HepG2 (cell line): ENCODE measurements around the gene GPS1. TPM values are rescaled to one million over a fixed set of nuclear protein-coding genes. Genes with fewer than 3 reads are reported as not detected.

Experiments used
- ASH2L ChIP-seq: fragments of 300-600, 200-600 bp; sonication (generic); IDR thresholded peaks from 2 replicates; pipeline ENCODE4 v1.7.0; 2017; ENCODE audit warnings: low read depth, mild to moderate bottlenecking, moderate library complexity, mixed read lengths, low read length; ENCODE audit not compliant: insufficient read length
- ATF7 ChIP-seq, 2 experiments: fragments of 450-650 bp in 1 of 2; sonication (generic) in 1 of 2; formaldehyde crosslinking in 1 of 2; IDR thresholded peaks; 2 replicates each; pipeline versions ENCODE4 v1.4.0 to v1.6.1; 2016 to 2020; ENCODE audit warnings: antibody characterized with exemption in 1 of 2, mild to moderate bottlenecking in 1 of 2, missing genetic modification reagents in 1 of 2
- E2F1 ChIP-seq: sonication (generic); formaldehyde crosslinking; IDR thresholded peaks from 2 replicates; pipeline ENCODE4 v1.5.0; 2020; ENCODE audit warnings: missing genetic modification reagents
- GATAD2A ChIP-seq: IDR thresholded peaks from 2 replicates; pipeline ENCODE4 v1.6.1; 2016
- HOXA7 ChIP-seq: sonication (generic); formaldehyde crosslinking; IDR thresholded peaks from 2 replicates; pipeline ENCODE4 v1.8.1; 2022; ENCODE audit warnings: mild to moderate bottlenecking, missing genetic modification reagents, moderate library complexity
- KLF13 ChIP-seq: sonication (generic); formaldehyde crosslinking; IDR thresholded peaks from 2 replicates; pipeline ENCODE4 v1.4.0; 2020; ENCODE audit warnings: mild to moderate bottlenecking, missing genetic modification reagents
- MXD4 ChIP-seq: IDR thresholded peaks from 2 replicates; pipeline ENCODE4 v1.6.1; 2016; ENCODE audit warnings: mild to moderate bottlenecking, missing biosample characterization, missing genetic modification reagents
- PPARG ChIP-seq: conservative IDR thresholded peaks from 2 replicates; pipeline ENCODE4 v1.6.1; 2016; ENCODE audit warnings: missing biosample characterization, missing genetic modification reagents
- RARG ChIP-seq: sonication (generic); formaldehyde crosslinking; IDR thresholded peaks from 2 replicates; pipeline ENCODE4 v1.4.0; 2020; ENCODE audit warnings: low read depth, mild to moderate bottlenecking, missing genetic modification reagents
- SIN3A ChIP-seq: IDR thresholded peaks from 2 replicates; pipeline ENCODE4 v1.6.1; 2011; ENCODE audit warnings: low read depth, mild to moderate bottlenecking, control low read depth, low read length, borderline replicate concordance
- XRCC5 ChIP-seq: fragments of 200-400 bp; formaldehyde crosslinking; optimal IDR thresholded peaks from 2 replicates; pipeline ENCODE3; 2017; ENCODE audit warnings: mild to moderate bottlenecking, low read length
- ZFX ChIP-seq: sonication (generic); formaldehyde crosslinking; IDR thresholded peaks from 2 replicates; pipeline ENCODE4 v1.4.0; 2020; ENCODE audit warnings: mild to moderate bottlenecking, low read depth, missing genetic modification reagents, moderate library complexity
- ZNF136 ChIP-seq: sonication (generic); formaldehyde crosslinking; IDR thresholded peaks from 2 replicates; pipeline ENCODE4 v1.8.1; 2022; ENCODE audit warnings: low read depth, mild to moderate bottlenecking, moderate library complexity, missing genetic modification reagents
- ZNF224 ChIP-seq: sonication (generic); formaldehyde crosslinking; IDR thresholded peaks from 2 replicates; pipeline ENCODE4 v1.5.0; 2020; ENCODE audit warnings: mild to moderate bottlenecking, missing genetic modification reagents
- ZNF317 ChIP-seq: sonication (generic); formaldehyde crosslinking; IDR thresholded peaks from 2 replicates; pipeline ENCODE4 v1.5.0; 2020; ENCODE audit warnings: mild to moderate bottlenecking, missing genetic modification reagents
- ZNF326 ChIP-seq: sonication (generic); formaldehyde crosslinking; IDR thresholded peaks from 2 replicates; pipeline ENCODE4 v1.4.0; 2020; ENCODE audit warnings: missing genetic modification reagents, borderline replicate concordance
- ZNF383 ChIP-seq: sonication (generic); formaldehyde crosslinking; IDR thresholded peaks from 2 replicates; pipeline ENCODE4 v1.4.0; 2020; ENCODE audit warnings: missing genetic modification reagents, mild to moderate bottlenecking, borderline replicate concordance
- ZNF782 ChIP-seq: sonication (generic); formaldehyde crosslinking; IDR thresholded peaks from 2 replicates; pipeline ENCODE4 v1.4.0; 2020; ENCODE audit warnings: missing genetic modification reagents, mild to moderate bottlenecking, borderline replicate concordance
- polyA plus RNA-seq, 8 experiments: library from polyadenylated mRNA; depleted of rRNA in 3 of 8; stranded (reverse) in 7 of 8; unstranded in 1 of 8; fragments of >200 nt; fragmentation: Illumina TruSeq in 4 of 8; extraction: Trizol in 4 of 8; gene quantifications; 2 replicates each; pipeline versions ENCODE4 v1.2.1 to v1.2.3, GENCODE V29; 2011 to 2016; ENCODE audit warnings: low read depth in 4 of 8, missing spikeins in 1 of 8, mixed read lengths in 1 of 8; ENCODE audit not compliant: insufficient read depth in 1 of 8
- total RNA-seq, 5 experiments: library from RNA; depleted of rRNA; stranded (reverse); fragments of >200 nt; fragmentation: Illumina TruSeq; extraction: Trizol; gene quantifications; 2 replicates each; pipeline ENCODE4 v1.2.3, GENCODE V29; 2016; ENCODE audit warnings: low read depth in 1 of 5
- TF ChIP-seq, protein P1 (sequence below): sonication (generic); formaldehyde crosslinking; IDR thresholded peaks from 2 replicates; pipeline ENCODE4; 2020; ENCODE audit warnings: missing genetic modification reagents, mild to moderate bottlenecking, borderline replicate concordance
- TF ChIP-seq, protein P2 (sequence below): sonication (generic); formaldehyde crosslinking; IDR thresholded peaks from 2 replicates; pipeline ENCODE4 v1.4.0; 2020; ENCODE audit warnings: missing genetic modification reagents

The GPS1 gene
- total and polyA plus RNA-seq, 2 of the 13 experiments (the other 11 are each of a cell fraction or from before 2014, with no cell fraction given), result 124 to 128 TPM

DNA sequence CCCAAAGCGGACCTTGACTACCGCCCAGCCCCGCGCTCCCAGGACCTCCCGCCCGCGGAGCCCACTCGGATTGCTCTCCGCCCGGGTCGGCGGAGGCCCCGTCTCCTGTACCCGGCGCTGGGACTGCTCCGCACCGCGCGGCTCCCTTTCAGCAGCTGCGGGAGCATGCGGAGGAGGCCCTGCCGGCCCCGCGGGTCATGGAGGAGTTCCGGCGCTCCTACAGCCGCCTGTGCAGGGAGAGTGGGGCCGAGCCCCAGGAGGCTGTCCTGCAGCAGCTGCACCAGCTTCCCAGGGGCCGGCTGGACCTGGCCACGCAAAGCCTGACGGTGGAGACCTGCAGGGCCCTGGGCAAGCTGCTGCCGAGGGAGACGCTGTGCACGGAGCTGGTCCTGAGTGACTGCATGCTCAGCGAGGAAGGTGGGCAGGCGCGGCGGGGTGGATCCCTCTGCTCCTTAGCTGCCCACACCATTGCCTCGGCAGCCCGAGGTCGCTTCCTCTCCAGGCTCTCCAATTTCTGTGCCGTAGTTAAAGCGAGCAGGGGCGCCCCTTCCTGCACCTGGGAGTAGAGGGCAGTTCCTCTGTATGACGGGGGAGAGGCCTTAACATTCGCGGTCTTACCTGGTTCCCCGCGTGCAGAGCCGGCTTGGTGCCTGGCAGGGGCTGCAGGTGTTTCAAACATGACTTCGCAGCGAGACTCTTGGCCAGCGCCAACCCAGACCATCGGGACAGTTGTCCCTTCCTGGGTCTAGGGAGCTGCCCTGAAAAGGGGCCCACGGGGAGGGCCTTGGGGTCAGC lies 28.1 kb upstream of the GPS1 start (continued):
- TF ChIP-seq ZNF782 (CRISPR knock-in tag) (0 out of 2 replicates have a peak, but pooled peaks have one; percentile 74), ATF7 (IDR thresholded peaks at IDR 0.05) (no peak), ATF7 (CRISPR knock-in tag; IDR thresholded peaks at IDR 0.05) (no peak), E2F1 (CRISPR knock-in tag) (no peak), ZNF383 (no peak), ZNF136 (no peak), XRCC5 (no peak), ZNF224 (no peak), ZNF317 (CRISPR knock-in tag) (no peak), GATAD2A (CRISPR knock-in tag) (no peak), RARG (CRISPR knock-in tag) (no peak), SIN3A (no peak), PPARG (no peak), HOXA7 (no peak), ZNF326 (CRISPR knock-in tag) (no peak), KLF13 (CRISPR knock-in tag) (no peak), MXD4 (CRISPR knock-in tag) (0 out of 2 replicates have a peak, but pooled peaks have one; percentile 6), ASH2L (no peak), ZFX (CRISPR knock-in tag) (peak; percentile 51; the same call in 1 of the 2 replicates)
- TF ChIP-seq, protein P1, sequence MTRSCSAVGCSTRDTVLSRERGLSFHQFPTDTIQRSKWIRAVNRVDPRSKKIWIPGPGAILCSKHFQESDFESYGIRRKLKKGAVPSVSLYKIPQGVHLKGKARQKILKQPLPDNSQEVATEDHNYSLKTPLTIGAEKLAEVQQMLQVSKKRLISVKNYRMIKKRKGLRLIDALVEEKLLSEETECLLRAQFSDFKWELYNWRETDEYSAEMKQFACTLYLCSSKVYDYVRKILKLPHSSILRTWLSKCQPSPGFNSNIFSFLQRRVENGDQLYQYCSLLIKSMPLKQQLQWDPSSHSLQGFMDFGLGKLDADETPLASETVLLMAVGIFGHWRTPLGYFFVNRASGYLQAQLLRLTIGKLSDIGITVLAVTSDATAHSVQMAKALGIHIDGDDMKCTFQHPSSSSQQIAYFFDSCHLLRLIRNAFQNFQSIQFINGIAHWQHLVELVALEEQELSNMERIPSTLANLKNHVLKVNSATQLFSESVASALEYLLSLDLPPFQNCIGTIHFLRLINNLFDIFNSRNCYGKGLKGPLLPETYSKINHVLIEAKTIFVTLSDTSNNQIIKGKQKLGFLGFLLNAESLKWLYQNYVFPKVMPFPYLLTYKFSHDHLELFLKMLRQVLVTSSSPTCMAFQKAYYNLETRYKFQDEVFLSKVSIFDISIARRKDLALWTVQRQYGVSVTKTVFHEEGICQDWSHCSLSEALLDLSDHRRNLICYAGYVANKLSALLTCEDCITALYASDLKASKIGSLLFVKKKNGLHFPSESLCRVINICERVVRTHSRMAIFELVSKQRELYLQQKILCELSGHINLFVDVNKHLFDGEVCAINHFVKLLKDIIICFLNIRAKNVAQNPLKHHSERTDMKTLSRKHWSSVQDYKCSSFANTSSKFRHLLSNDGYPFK (CRISPR knock-in tag), result peak; percentile 53; the same call in 1 of the 2 replicates
- TF ChIP-seq, protein P2, sequence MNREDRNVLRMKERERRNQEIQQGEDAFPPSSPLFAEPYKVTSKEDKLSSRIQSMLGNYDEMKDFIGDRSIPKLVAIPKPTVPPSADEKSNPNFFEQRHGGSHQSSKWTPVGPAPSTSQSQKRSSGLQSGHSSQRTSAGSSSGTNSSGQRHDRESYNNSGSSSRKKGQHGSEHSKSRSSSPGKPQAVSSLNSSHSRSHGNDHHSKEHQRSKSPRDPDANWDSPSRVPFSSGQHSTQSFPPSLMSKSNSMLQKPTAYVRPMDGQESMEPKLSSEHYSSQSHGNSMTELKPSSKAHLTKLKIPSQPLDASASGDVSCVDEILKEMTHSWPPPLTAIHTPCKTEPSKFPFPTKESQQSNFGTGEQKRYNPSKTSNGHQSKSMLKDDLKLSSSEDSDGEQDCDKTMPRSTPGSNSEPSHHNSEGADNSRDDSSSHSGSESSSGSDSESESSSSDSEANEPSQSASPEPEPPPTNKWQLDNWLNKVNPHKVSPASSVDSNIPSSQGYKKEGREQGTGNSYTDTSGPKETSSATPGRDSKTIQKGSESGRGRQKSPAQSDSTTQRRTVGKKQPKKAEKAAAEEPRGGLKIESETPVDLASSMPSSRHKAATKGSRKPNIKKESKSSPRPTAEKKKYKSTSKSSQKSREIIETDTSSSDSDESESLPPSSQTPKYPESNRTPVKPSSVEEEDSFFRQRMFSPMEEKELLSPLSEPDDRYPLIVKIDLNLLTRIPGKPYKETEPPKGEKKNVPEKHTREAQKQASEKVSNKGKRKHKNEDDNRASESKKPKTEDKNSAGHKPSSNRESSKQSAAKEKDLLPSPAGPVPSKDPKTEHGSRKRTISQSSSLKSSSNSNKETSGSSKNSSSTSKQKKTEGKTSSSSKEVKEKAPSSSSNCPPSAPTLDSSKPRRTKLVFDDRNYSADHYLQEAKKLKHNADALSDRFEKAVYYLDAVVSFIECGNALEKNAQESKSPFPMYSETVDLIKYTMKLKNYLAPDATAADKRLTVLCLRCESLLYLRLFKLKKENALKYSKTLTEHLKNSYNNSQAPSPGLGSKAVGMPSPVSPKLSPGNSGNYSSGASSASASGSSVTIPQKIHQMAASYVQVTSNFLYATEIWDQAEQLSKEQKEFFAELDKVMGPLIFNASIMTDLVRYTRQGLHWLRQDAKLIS (CRISPR knock-in tag), result 0 out of 2 replicates have a peak, but pooled peaks have one; percentile 48
